Measurements from ENCODE around the gene MARK1. TPM values are rescaled to one million over a fixed set of nuclear protein-coding genes. Genes with fewer than 3 reads are reported as not detected.

MARK1 gene
- total and polyA plus RNA-seq, 10 of the 15 experiments (the other 5 are each of a cell fraction or from before 2014, with no cell fraction given) = 0.02 to 0.67 (median 0.12) TPM; not detected in 6

GRCh38 chr1:220566869-220567268 is 38.9 kb downstream of the MARK1 start:
- CTCF ChIA-PET = no interaction called here
- Histone ChIP-seq H3K4me1 (ENCODE audit: control insufficient read depth, insufficient read depth, low read length) (no peaks in the 10 kb centered on the region), H3K27ac (ENCODE audit: control insufficient read depth, insufficient read depth) (no peak overlapping the region), H3K9ac (ENCODE audit: control insufficient read depth, insufficient read depth, low read length) (no peak overlapping the region), H3K9me3 (replicated peaks; ENCODE audit: control insufficient read depth, insufficient read depth, low read length) (no peaks in the 10 kb centered on the region), H3K4me2 (ENCODE audit: control insufficient read depth, insufficient read depth) (no peak overlapping the region), H2AFZ (ENCODE audit: control insufficient read depth, low read depth, low read length) (no peak overlapping the region), H3K79me2 (ENCODE audit: control insufficient read depth, insufficient read depth, low read length) (no peaks in the 10 kb centered on the region), H3K4me3 (no peak overlapping the region), H4K20me1 (ENCODE audit: control insufficient read depth, insufficient read depth) (no peaks in the 10 kb centered on the region), H3K27me3 (replicated peaks in 1 of 2; ENCODE audit: control insufficient read depth in 2 of 2, insufficient read depth in 2 of 2, low read length in 1 of 2) (no peaks in the 10 kb centered on the region), H3K36me3 (ENCODE audit: control insufficient read depth in 2 of 2, insufficient read depth in 2 of 2, low read length in 1 of 2) (no peaks in the 10 kb centered on the region)
- SMC1A ChIA-PET (ENCODE audit: uncharacterized antibody, unreplicated experiment) = no interaction called here
- ATAC-seq = no peak
- 50% methylated on average over 1 of the region's 1 CpG for WGBS (ENCODE audit: insufficient coverage, insufficient replicate concordance, low lambda C conversion rate, missing lambda C conversion rate)
- POLR2A ChIA-PET = no interaction called here
- in situ Hi-C loops (cut with MboI) (no loop called here), intact Hi-C loops (cut with micrococcal nuclease; ENCODE audit: unreplicated experiment) (no loop called here)
- no peak for TF ChIP-seq KLF5 (IDR thresholded peaks at IDR 0.05; ENCODE audit: partially characterized antibody)
- DNase-seq (ENCODE audit: low read depth, low spot score) = no peak
- no TSS peak for BruUV-seq (replicated peaks)
- no peak for FAIRE-seq
- RAD21 ChIA-PET (ENCODE audit: unreplicated experiment) = no interaction called here

- CTCF ChIA-PET = no interaction called here
- FAIRE-seq = no peak
Measured at GRCh38 chr1:220572416-220572815, 44.5 kb downstream of the MARK1 start.

More at GRCh38 chr1:220572416-220572815, 44.5 kb downstream of the MARK1 start:
- H3K9ac ChIP-seq (ENCODE audit: control insufficient read depth, insufficient read depth, low read length) = no peak overlapping the region
- ATAC-seq = no peak
- DNase-seq (ENCODE audit: low read depth, low spot score) = no peak
- ChIA-PET SMC1A (ENCODE audit: uncharacterized antibody, unreplicated experiment) (no interaction called here), RAD21 (ENCODE audit: unreplicated experiment) (no interaction called here), POLR2A (no interaction called here)
- no peaks in the 10 kb centered on the region for H3K27me3 ChIP-seq (replicated peaks in 1 of 2; ENCODE audit: control insufficient read depth in 2 of 2, insufficient read depth in 2 of 2, low read length in 1 of 2)
- no peak for TF ChIP-seq BCLAF1 (IDR thresholded peaks at IDR 0.05)
- TF ChIP-seq CEBPZ (IDR thresholded peaks at IDR 0.05; ENCODE audit: low read depth, low read length) = no peak
- TF ChIP-seq ZZZ3 (IDR thresholded peaks at IDR 0.05; ENCODE audit: control insufficient read depth, insufficient read length, low read depth) = no peak
- TF ChIP-seq MEF2A (IDR thresholded peaks at IDR 0.05; ENCODE audit: insufficient read depth, low read depth, low read length) = no peak
- no peak for TF ChIP-seq ZSCAN29 (IDR thresholded peaks at IDR 0.05)
- TF ChIP-seq HSF1 (IDR thresholded peaks at IDR 0.05; ENCODE audit: low read depth, low read length) = no peak
- no peak for TF ChIP-seq KAT2A (conservative IDR thresholded peaks at IDR 0.05; ENCODE audit: control insufficient read depth, low read depth, low read length)
- no peak for TF ChIP-seq CBX5 (IDR thresholded peaks at IDR 0.05; ENCODE audit: low read depth)
- no peaks in the 10 kb centered on the region for H3K79me2 ChIP-seq (ENCODE audit: control insufficient read depth, insufficient read depth, low read length)
- H3K4me2 ChIP-seq (ENCODE audit: control insufficient read depth, insufficient read depth) = no peak overlapping the region
- intact Hi-C loops (cut with micrococcal nuclease; ENCODE audit: unreplicated experiment) (no loop called here), in situ Hi-C loops (cut with MboI) (no loop called here)
- no peak overlapping the region for H3K27ac ChIP-seq (ENCODE audit: control insufficient read depth, insufficient read depth)
- H3K9me3 ChIP-seq (replicated peaks; ENCODE audit: control insufficient read depth, insufficient read depth, low read length) = no peaks in the 10 kb centered on the region; the same call in 1 of the 3 replicates
- H2AFZ ChIP-seq (ENCODE audit: control insufficient read depth, low read depth, low read length) = no peak overlapping the region
- no peak overlapping the region for H3K4me3 ChIP-seq
- 56% methylated on average over 5 of the region's 5 CpGs for WGBS (ENCODE audit: insufficient coverage, insufficient replicate concordance, low lambda C conversion rate, missing lambda C conversion rate)
- no peaks in the 10 kb centered on the region for H4K20me1 ChIP-seq (ENCODE audit: control insufficient read depth, insufficient read depth)
- H3K4me1 ChIP-seq (ENCODE audit: control insufficient read depth, insufficient read depth, low read length) = no peaks in the 10 kb centered on the region
- BruUV-seq (replicated peaks) = no TSS peak
- no peaks in the 10 kb centered on the region for H3K36me3 ChIP-seq (ENCODE audit: control insufficient read depth in 2 of 2, insufficient read depth in 2 of 2, low read length in 1 of 2)

All from GM12878 (cell line).